Nephron (organoid): ENCODE measurements around the gene MICAL2.

Experiments
- H3K27ac Mint-ChIP-seq, 3 experiments: 2 replicates each; pipeline ENCODE4 v1.8.0; 2020; ENCODE audit warnings: mixed read lengths in 3 of 3, mild to moderate bottlenecking in 2 of 3, moderate library complexity in 1 of 3
- H3K27me3 Mint-ChIP-seq: 2 replicates; pipeline ENCODE4 v1.8.0; 2021; ENCODE audit warnings: low read depth, mild to moderate bottlenecking, moderate library complexity, mixed read lengths
- H3K36me3 Mint-ChIP-seq: 2 replicates; pipeline ENCODE4 v1.8.0; 2020; ENCODE audit warnings: low read depth, mixed read lengths
- H3K4me1 Mint-ChIP-seq: 2 replicates; pipeline ENCODE4 v1.8.0; 2020; ENCODE audit warnings: mixed read lengths
- H3K4me3 Mint-ChIP-seq, 3 experiments: 2 replicates each; pipeline ENCODE4 v1.8.0; 2020; ENCODE audit warnings: mild to moderate bottlenecking in 3 of 3, mixed read lengths in 3 of 3, moderate library complexity in 2 of 3
- H3K9me3 Mint-ChIP-seq: 2 replicates; pipeline ENCODE4 v1.8.0; 2020; ENCODE audit warnings: mixed read lengths
- CTCF ChIP-seq, 3 experiments: fragments of 200-600 bp; sonication (generic); IDR thresholded peaks; one replicate each; pipeline ENCODE4 v1.5.0; 2021; ENCODE audit warnings: antibody characterized with exemption in 3 of 3; ENCODE audit not compliant: unreplicated experiment in 3 of 3

Gene MICAL2

DNA sequence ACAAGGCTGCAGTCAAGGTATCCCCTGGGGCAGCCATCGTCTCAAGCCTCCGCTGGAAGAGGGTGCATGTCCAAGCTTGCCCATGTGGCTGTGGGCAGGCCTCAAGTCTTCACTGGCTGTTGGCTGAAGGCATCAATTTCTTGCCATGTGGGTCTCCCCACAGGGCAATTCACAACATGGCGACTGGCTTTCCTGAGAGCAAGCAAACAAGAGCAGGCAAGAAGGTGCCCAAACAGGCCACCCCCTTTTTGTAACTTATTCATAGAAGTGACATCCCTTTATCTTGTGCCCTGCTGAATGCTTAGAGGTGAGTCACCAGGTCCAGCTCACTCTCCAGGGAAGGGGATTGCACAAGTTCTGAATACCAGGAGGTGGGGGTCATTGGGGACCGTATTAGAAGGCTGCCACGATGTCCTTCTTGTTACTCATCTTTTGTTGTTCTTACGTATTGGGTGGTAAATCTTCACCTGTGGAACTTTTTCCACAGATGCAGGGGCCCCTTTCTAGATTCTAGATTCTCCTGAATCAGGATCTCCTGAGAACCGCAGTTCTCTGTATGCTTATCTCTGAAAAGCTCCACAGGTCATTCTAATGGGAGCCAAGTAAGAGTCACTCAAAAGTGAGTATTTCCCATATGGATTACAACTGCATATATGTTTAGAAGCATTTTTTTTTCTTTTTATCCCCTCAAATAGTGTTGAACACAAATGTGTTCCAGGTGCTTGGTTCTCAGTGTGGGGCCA, 44.2 kb upstream of the MICAL2 start:
- H3K9me3 Mint-ChIP-seq: peaks cover 3% of the 10 kb centered on the region
- peak overlapping the region; percentile 23 to 87 (median 26) for H3K27ac Mint-ChIP-seq
- TF ChIP-seq CTCF (IDR thresholded peaks at IDR 0.05; ENCODE audit: unreplicated experiment in 3 of 3): no peak
- peaks cover 4% of the 10 kb centered on the region for H3K27me3 Mint-ChIP-seq
- H3K4me3 Mint-ChIP-seq: no peak overlapping the region
- no peaks in the 10 kb centered on the region for H3K36me3 Mint-ChIP-seq
- peaks cover 27% of the 10 kb centered on the region for H3K4me1 Mint-ChIP-seq

DNA sequence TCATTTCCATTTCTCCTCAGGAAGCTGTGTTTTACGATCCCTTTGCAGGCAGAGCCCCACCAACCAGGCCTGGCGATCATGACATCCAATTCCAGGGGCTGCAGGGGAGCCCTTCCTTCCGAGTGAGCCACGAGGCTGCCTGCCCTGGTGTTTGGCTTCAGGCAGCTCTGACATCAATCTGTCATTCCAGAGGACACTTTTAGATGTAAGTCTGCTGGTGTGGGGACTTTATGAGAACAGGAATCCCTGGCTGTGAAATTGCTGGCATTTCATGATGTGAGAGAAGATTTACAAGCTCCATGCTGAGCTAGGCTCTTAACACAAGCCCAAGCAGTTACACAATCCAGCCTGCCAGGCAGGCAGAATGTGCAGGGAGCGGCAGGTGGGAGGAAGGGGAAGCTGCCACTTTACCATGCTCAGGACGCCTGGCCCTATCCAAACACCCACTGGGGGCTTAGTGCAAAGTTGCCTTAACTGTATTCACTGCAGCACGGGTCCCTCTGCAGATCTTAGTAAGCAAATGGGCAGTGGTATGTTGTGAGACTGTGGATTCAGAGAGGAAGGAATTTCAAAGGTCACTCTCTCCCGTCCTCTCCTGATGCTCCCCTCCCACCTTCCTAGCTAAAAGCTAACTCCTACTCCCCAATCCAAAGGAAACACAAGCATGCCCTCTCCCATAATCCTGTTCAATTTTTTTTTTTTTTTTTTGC, 43.4 kb upstream of the MICAL2 start:
- Mint-ChIP-seq H3K27ac (peak overlapping the region; percentile 26 to 87 (median 29)), H3K4me1 (peaks cover 27% of the 10 kb centered on the region), H3K27me3 (peaks cover 4% of the 10 kb centered on the region), H3K9me3 (peaks cover 3% of the 10 kb centered on the region), H3K4me3 (peak overlapping the region in 1 of 3 experiments; percentile 1), H3K36me3 (no peaks in the 10 kb centered on the region)
- TF ChIP-seq CTCF (IDR thresholded peaks at IDR 0.05; ENCODE audit: unreplicated experiment in 3 of 3): no peak

GRCh38 chr11:12067796-12068357, 42.5 kb upstream of the MICAL2 start:
- H3K36me3 Mint-ChIP-seq: no peaks in the 10 kb centered on the region

DNA sequence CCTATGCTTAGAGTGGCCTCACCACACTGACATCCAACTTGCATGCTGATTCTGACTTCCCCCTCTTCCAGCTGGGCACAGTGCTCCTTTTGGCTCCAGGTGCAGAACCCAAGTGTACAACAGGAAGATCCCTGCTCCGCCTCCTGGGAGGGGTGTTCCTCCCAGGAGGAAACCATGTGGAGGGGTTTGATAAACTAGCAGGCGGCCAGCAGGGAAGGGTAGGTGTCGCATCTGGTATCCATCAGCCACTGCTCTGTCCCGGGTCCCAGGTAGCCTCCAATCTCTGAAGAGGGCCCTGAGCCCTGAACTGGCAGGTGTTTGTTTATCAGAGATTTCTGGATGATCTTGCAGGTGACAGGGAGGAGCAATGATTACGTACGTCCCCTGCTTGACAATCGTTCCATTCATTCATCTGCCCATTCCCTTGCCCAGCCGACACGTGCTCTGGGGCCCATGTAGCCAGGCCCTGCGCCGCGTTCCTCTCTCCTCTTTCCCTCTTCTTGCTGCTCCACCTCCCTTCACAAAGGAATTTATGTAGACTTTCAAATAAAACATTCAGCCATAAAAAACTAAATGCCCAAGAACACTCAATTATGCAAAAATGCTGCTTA, 41.2 kb upstream of the MICAL2 start:
- Mint-ChIP-seq H3K4me3 (no peak overlapping the region), H3K27ac (peak overlapping the region in 1 of 3 experiments; percentile 38), H3K36me3 (no peaks in the 10 kb centered on the region), H3K27me3 (peaks cover 9% of the 10 kb centered on the region), H3K4me1 (peaks cover 27% of the 10 kb centered on the region), H3K9me3 (peaks cover under 1% of the 10 kb centered on the region)
- TF ChIP-seq CTCF (IDR thresholded peaks at IDR 0.05; ENCODE audit: unreplicated experiment in 3 of 3): no peak

More at GRCh38 chr11:12067796-12068357, 42.5 kb upstream of the MICAL2 start:
- Mint-ChIP-seq H3K27ac (peak overlapping the region in 2 of 3 experiments; percentile 26 to 87), H3K27me3 (peaks cover 4% of the 10 kb centered on the region), H3K9me3 (peaks cover 3% of the 10 kb centered on the region), H3K4me1 (peaks cover 27% of the 10 kb centered on the region), H3K4me3 (no peak overlapping the region)
- TF ChIP-seq CTCF (IDR thresholded peaks at IDR 0.05; ENCODE audit: unreplicated experiment in 3 of 3): no peak

DNA sequence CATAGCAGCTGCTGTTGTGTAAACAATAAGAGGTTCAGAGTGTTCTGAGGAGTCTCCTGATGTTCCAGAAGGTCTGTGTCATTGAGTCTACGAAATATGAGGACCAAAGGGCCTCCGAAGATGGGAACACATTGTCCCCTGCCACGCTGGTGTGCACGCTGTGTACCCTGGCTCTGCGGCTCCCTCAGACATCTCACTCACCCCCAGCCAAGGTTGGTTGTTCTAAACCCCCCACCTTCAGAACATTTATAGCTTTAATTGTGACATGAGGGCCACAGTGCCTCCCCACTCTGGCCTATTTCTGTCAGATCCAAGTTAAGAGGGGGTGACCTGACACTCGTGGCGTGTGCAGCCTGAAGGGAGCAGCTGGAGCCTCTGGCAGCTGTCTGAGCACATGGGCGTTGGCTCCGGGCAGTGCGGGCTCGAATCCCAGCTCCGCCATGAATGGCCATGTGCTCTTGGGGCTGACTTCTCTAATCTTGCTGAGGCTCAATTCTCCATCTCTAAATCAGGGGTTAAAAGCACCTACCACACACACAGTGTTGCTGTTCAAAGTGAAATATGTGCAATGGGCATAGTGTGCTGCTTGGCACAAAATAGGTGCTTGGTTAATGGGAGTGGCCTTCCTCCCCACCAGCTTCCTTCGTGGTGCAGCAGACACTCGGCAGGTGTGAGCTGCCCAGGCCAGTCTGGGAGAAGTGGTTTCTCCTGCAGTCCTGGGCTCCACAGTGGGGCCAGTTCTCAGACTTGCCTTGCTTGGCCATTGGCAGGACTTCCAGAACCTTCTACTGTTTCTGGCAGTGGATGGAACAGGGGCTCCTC, 39.7 kb upstream of the MICAL2 start:
- Mint-ChIP-seq H3K4me3 (no peak overlapping the region), H3K27ac (no peak overlapping the region), H3K9me3 (no peaks in the 10 kb centered on the region), H3K4me1 (peaks cover 27% of the 10 kb centered on the region), H3K27me3 (peaks cover 9% of the 10 kb centered on the region), H3K36me3 (no peaks in the 10 kb centered on the region)
- TF ChIP-seq CTCF (IDR thresholded peaks at IDR 0.05; ENCODE audit: unreplicated experiment in 3 of 3): no peak
